Retinal pigment epithelial cell (primary cell): ENCODE measurements around the gene GABRE.

Experiments
- DNase-seq: peaks from one replicate; pipeline ENCODE4 v3.0.0-alpha.2; 2010; ENCODE audit warnings: low read depth
- H3K4me3 ChIP-seq: 2 replicates; pipeline ENCODE4 v1.5.1; 2011; ENCODE audit warnings: mild to moderate bottlenecking, low read length, control low read depth, moderate library complexity
- TF ChIP-seq, protein P1 (sequence below): conservative IDR thresholded peaks from 2 replicates; pipeline ENCODE4 v1.5.1; 2011; ENCODE audit warnings: low read depth, low read length, control low read depth, inconsistent platforms

The GABRE gene

DNA sequence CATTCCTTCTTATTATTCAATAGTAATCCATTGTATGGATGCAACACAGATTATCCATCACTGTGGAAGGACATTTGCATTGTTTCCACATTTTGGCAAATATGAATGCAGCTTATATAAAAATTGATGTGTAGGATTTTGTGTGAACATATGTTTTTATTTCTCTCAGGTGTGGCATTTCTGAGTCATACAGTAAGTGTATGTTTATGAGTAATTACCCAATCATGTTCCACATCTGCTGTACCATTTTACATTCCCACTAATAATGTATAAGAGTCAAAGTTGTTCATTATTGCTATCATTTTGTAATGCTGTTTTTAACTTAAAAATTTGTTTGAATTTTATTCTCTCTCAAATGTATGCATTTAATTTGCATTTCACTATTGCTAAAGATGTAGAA lies 36.3 kb downstream of the GABRE start:
- H3K4me3 ChIP-seq, result no peak overlapping the region
- DNase-seq, result no peak
- TF ChIP-seq, protein P1, sequence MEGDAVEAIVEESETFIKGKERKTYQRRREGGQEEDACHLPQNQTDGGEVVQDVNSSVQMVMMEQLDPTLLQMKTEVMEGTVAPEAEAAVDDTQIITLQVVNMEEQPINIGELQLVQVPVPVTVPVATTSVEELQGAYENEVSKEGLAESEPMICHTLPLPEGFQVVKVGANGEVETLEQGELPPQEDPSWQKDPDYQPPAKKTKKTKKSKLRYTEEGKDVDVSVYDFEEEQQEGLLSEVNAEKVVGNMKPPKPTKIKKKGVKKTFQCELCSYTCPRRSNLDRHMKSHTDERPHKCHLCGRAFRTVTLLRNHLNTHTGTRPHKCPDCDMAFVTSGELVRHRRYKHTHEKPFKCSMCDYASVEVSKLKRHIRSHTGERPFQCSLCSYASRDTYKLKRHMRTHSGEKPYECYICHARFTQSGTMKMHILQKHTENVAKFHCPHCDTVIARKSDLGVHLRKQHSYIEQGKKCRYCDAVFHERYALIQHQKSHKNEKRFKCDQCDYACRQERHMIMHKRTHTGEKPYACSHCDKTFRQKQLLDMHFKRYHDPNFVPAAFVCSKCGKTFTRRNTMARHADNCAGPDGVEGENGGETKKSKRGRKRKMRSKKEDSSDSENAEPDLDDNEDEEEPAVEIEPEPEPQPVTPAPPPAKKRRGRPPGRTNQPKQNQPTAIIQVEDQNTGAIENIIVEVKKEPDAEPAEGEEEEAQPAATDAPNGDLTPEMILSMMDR, result no peak

DNA sequence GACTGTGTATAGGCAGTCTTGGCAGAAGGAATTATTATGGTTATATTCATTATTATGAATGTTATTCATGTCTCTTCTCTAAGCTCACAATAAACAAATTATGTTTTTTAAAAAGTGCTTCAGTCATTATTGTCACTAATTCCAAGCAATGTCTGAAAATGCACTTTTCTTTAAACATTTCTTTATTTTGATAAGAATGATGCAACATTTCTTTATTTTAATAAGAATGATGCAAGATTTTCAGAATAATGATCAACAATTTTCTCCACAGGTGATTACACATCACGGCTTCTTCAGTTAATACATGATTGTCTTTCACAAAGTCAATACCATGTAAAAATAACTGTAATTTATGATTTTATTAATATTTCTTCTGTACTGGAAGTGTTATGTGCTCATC lies 39.1 kb downstream of the GABRE start:
- no peak overlapping the region for H3K4me3 ChIP-seq
- TF ChIP-seq, protein P1, result no peak
- no peak for DNase-seq

DNA sequence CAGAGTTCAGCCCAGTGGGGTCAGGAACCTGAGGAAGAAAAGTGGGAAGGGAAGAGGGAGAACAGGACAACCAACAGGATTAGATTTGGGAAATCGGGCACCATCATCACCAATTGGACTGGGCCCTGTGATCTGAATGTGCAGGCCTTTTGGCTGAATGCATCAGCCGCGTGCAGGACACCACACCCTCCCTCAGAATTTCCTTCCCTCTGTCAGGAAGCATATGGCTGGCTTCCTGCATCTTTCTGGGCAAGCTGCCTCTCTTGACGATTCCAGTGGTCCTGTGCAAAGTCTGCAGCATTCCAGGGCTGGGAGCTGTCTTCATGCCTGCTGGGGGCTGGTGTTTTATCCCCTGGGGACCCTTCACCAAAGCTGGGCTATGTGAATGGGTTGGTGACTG lies 45.4 kb downstream of the GABRE start:
- TF ChIP-seq, protein P1, result no peak
- H3K4me3 ChIP-seq, result no peak overlapping the region
- DNase-seq, result no peak

DNA sequence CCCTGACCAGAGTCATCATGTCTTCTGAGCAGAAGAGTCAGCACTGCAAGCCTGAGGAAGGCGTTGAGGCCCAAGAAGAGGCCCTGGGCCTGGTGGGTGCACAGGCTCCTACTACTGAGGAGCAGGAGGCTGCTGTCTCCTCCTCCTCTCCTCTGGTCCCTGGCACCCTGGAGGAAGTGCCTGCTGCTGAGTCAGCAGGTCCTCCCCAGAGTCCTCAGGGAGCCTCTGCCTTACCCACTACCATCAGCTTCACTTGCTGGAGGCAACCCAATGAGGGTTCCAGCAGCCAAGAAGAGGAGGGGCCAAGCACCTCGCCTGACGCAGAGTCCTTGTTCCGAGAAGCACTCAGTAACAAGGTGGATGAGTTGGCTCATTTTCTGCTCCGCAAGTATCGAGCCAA lies 50.8 kb downstream of the GABRE start:
- TF ChIP-seq, protein P1, result no peak
- no peak for DNase-seq
- no peak overlapping the region for H3K4me3 ChIP-seq

DNA sequence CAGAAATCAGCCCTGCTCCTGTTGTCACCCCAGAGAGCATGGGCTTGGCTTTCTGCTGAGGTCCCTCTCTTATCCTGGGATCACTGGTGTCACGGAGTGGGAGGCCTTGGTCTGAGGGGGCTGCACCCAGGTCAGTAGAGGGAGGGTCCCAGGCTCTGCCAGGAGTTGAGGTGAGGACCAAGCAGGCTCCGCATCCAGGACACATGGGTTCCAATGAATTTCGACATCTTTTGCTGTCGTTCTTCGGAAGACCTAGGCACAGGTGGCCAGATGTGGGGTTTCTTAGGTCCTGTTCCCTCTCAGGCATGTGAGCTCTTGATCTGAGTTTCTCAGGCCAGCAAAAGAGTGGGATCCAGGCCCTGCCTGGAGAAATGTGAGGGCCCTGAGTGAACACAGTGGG lies 51.8 kb downstream of the GABRE start:
- TF ChIP-seq, protein P1, result no peak
- no peak overlapping the region for H3K4me3 ChIP-seq
- no peak for DNase-seq

DNA sequence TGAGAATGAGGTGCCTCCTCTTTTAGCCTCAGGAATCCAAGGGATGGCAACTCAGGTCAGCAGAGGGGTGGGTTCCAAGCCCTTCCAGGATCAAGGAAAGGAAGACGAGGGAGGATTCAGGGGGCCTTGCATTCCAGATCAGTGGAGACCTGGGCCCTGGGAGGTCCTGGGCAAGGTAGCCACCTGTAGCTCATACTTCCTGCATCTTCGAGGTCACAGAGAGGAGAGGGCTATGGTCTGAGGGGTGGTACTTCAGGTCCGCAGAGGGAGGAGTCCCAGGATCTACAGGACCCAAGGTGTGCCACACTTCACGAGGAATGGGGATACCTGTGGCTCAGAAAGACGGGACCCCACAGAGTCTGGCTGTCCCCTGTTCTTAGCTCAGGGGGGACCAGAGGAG lies 52.6 kb downstream of the GABRE start:
- no peak for DNase-seq
- TF ChIP-seq, protein P1, result no peak
- no peak overlapping the region for H3K4me3 ChIP-seq

DNA sequence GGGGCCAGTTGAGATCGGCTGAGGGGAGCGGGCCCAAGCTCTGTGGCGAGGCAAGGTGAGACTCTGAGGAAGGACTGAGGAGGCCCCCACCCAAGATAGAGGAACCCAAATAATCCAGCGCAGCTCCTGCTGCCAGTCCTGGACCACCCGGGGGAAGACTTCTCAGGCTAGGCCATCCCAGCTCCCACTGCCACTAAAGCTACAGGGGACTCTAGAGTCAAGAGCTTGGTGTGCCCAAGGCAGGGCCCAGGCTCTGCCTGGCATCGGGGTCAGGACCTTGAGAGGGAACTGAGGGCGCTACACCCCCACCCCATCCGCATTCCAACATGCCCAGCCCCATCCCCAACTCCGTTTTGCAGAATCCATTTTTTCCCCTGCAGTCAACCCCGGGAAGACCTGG lies 53.2 kb downstream of the GABRE start:
- no peak for DNase-seq
- no peak overlapping the region for H3K4me3 ChIP-seq
- TF ChIP-seq, protein P1, result no peak
